MM.1S (cell line): ENCODE results near the gene TPPP2.

Experiments
- CTCF ChIP-seq: fragments of 300-600 bp; sonication (generic); IDR thresholded peaks from 2 replicates; pipeline ENCODE4 v1.5.1; 2016; ENCODE audit warnings: antibody characterized with exemption, low read length, mixed read lengths
- EZH2phosphoT487 ChIP-seq: fragments of 300-600 bp; sonication (generic); IDR thresholded peaks from 2 replicates; pipeline ENCODE4 v1.6.1; 2018; ENCODE audit warnings: antibody characterized with exemption, low read length

GRCh38 chr14:21058903-21059302 is 28.9 kb downstream of the TPPP2 start:
- no peak for TF ChIP-seq CTCF
- no peak for TF ChIP-seq EZH2phosphoT487
